ENCODE results near the gene MYH7. TPM values are rescaled to one million over a fixed set of nuclear protein-coding genes. Genes with fewer than 3 reads are reported as not detected.
"Not testable (repeated sequence)": the region's sequence is repeated elsewhere in the genome, so short reads cannot be mapped to it uniquely, and the experiment has no call there.

MYH7 gene
- total and polyA plus RNA-seq, 5 experiments from 2014 or later, result not detected

DNA sequence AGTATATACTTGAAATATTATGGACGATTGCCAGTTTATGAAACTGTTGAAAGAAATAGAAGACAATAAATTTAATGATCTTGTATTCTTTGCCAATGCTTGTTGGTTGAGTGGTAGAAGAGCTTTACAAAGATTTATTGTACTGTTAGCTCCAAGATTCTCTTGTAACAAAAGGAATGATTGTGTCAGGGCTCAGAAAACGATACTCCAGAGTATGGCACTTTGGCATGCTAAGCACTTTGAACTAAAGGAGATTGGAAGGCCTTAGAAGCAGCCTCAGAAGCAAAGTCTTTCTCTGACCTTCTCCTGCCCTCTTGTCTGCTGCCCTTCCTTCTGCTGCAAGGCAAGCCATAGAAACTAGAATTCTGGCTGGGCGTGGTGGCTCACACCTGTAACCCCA, 29.8 kb upstream of the MYH7 start:
- H3K4me1 Mint-ChIP-seq, result peaks cover 0 to 4% (median 0%) of the 10 kb centered on the region in 4 donors
- no peak for ATAC-seq
- no peaks in the 10 kb centered on the region for H3K36me3 Mint-ChIP-seq
- H3K9me3 Mint-ChIP-seq, result no peaks in the 10 kb centered on the region
- no peak for DNase-seq
- POLR2A ChIA-PET, result no interaction called here
- peak overlapping the region in 1 of 10 donors; percentile 7 for H3K27ac Mint-ChIP-seq
- H3K4me3 Mint-ChIP-seq, result no peak overlapping the region
- H3K27me3 Mint-ChIP-seq, result peaks cover 0 to 9% (median 0%) of the 10 kb centered on the region in 5 donors

GRCh38 chr14:23464700-23465099, 29.2 kb upstream of the MYH7 start:
- no peaks in the 10 kb centered on the region for H3K36me3 Mint-ChIP-seq
- no peak overlapping the region for H3K4me3 Mint-ChIP-seq
- H3K9me3 Mint-ChIP-seq, result no peaks in the 10 kb centered on the region
- ATAC-seq, result no peak
- POLR2A ChIA-PET, result no interaction called here
- no peak for DNase-seq
- H3K27ac Mint-ChIP-seq, result no peak overlapping the region
- peaks cover 0 to 2% (median 0%) of the 10 kb centered on the region in 4 donors for H3K4me1 Mint-ChIP-seq
- peaks cover 0 to 12% (median under 1%) of the 10 kb centered on the region in 5 donors for H3K27me3 Mint-ChIP-seq

DNA sequence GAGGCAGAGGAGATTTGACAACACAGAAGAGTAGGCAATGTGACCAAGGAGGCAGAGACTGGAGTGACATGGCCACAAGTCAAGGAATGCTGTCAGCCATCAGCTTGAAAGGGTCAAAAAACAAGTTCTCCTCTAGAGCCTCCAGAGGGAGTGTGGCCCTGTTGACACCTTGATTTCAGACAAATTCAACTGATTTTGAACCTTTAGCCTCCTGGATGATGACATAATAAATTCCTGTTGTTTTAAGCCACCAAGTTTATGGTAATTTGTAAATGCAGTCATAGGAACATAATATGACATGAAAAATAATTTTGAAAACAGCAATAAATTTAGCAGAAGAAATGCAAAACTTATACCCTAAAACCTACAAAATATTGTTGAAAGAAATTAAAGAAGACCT, 25.5 kb upstream of the MYH7 start:
- H3K27ac Mint-ChIP-seq, result no peak overlapping the region
- no peaks in the 10 kb centered on the region for H3K36me3 Mint-ChIP-seq
- ATAC-seq, result no peak
- H3K9me3 Mint-ChIP-seq, result no peaks in the 10 kb centered on the region
- H3K4me3 Mint-ChIP-seq, result no peak overlapping the region
- peaks cover 6 to 32% (median 18%) of the 10 kb centered on the region in 5 donors for H3K27me3 Mint-ChIP-seq
- POLR2A ChIA-PET, result no interaction called here
- DNase-seq, result no peak
- no peaks in the 10 kb centered on the region for H3K4me1 Mint-ChIP-seq

GRCh38 chr14:23457587-23458445, 22.4 kb upstream of the MYH7 start:
- H3K9me3 Mint-ChIP-seq, result peaks cover 0 to 2% (median 0%) of the 10 kb centered on the region in 9 donors
- no peak for DNase-seq
- H3K4me3 Mint-ChIP-seq, result no peak overlapping the region
- peaks cover 15 to 59% (median 31%) of the 10 kb centered on the region in 5 donors for H3K27me3 Mint-ChIP-seq
- ATAC-seq, result no peak
- peak overlapping the region in 1 of 10 donors; percentile 12 for H3K27ac Mint-ChIP-seq
- POLR2A ChIA-PET, result no interaction called here
- H3K4me1 Mint-ChIP-seq, result no peaks in the 10 kb centered on the region
- H3K36me3 Mint-ChIP-seq, result no peaks in the 10 kb centered on the region

GRCh38 chr14:23456883-23457586, 21.6 kb upstream of the MYH7 start:
- H3K27me3 Mint-ChIP-seq, result peaks cover 20 to 59% (median 36%) of the 10 kb centered on the region in 5 donors
- ATAC-seq, H3K36me3 Mint-ChIP-seq, H3K9me3 Mint-ChIP-seq, DNase-seq, H3K4me3 Mint-ChIP-seq, H3K4me1 Mint-ChIP-seq, H3K27ac Mint-ChIP-seq, POLR2A ChIA-PET: not testable (repeated sequence)

GRCh38 chr14:23454445-23454856, 19.0 kb upstream of the MYH7 start:
- POLR2A ChIA-PET, result interaction anchor here (1.0 kb wide), 1 partner anchor 432 kb away, joined by 3 read pairs; no protein-coding TSS in a partner anchor
- Mint-ChIP-seq H3K9me3 (peaks cover 0 to 2% (median 0%) of the 10 kb centered on the region in 9 donors), H3K36me3 (no peaks in the 10 kb centered on the region), H3K27me3 (peaks cover 23 to 64% (median 42%) of the 10 kb centered on the region in 5 donors), H3K4me3 (no peak overlapping the region), H3K27ac (no peak overlapping the region), H3K4me1 (no peaks in the 10 kb centered on the region)
- no peak for ATAC-seq
- no peak for DNase-seq

DNA sequence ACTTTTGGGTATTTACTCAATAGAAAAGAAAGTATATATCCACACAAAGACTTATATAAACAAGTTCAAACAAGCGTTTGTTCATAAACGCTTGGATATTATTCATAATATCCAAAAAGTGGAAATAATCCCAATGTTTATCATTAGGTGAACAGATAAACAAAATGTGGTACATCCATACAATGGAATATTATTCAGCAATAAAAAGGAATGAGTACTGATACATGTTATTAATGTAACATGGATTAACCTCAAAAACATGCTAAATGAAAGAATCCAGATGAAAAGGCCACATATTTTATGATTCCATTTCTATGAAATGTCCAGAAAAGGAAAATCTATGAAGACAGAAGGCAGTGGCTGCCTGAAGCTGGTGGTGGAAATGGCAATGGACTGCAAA, 16.8 kb upstream of the MYH7 start:
- Mint-ChIP-seq H3K4me1 (no peaks in the 10 kb centered on the region), H3K9me3 (peaks cover 0 to 2% (median 0%) of the 10 kb centered on the region in 9 donors), H3K4me3 (no peak overlapping the region), H3K27me3 (peaks cover 21 to 71% (median 35%) of the 10 kb centered on the region in 5 donors), H3K36me3 (no peaks in the 10 kb centered on the region), H3K27ac (no peak overlapping the region)
- ATAC-seq (no peak), DNase-seq (no peak)
- POLR2A ChIA-PET, result no interaction called here

- DNase-seq (no peak), ATAC-seq (no peak)
- POLR2A ChIA-PET, result no interaction called here
Measured at GRCh38 chr14:23450379-23450778, 14.9 kb upstream of the MYH7 start.

GRCh38 chr14:23449314-23449713, 13.9 kb upstream of the MYH7 start:
- peaks cover 15 to 43% (median 18%) of the 10 kb centered on the region in 5 donors for H3K27me3 Mint-ChIP-seq
- H3K27ac Mint-ChIP-seq, result no peak overlapping the region
- peaks cover 0 to 2% (median 0%) of the 10 kb centered on the region in 9 donors for H3K9me3 Mint-ChIP-seq
- no peaks in the 10 kb centered on the region for H3K36me3 Mint-ChIP-seq
- ATAC-seq (no peak), DNase-seq (no peak)
- POLR2A ChIA-PET, result no interaction called here
- H3K4me3 Mint-ChIP-seq, result no peak overlapping the region
- no peaks in the 10 kb centered on the region for H3K4me1 Mint-ChIP-seq

More at GRCh38 chr14:23450379-23450778, 14.9 kb upstream of the MYH7 start:
- peaks cover 19 to 54% (median 26%) of the 10 kb centered on the region in 5 donors for H3K27me3 Mint-ChIP-seq
- no peaks in the 10 kb centered on the region for H3K36me3 Mint-ChIP-seq
- H3K27ac Mint-ChIP-seq, result no peak overlapping the region
- peaks cover 0 to 2% (median 0%) of the 10 kb centered on the region in 9 donors for H3K9me3 Mint-ChIP-seq
- H3K4me3 Mint-ChIP-seq, result no peak overlapping the region
- H3K4me1 Mint-ChIP-seq, result no peaks in the 10 kb centered on the region

DNA sequence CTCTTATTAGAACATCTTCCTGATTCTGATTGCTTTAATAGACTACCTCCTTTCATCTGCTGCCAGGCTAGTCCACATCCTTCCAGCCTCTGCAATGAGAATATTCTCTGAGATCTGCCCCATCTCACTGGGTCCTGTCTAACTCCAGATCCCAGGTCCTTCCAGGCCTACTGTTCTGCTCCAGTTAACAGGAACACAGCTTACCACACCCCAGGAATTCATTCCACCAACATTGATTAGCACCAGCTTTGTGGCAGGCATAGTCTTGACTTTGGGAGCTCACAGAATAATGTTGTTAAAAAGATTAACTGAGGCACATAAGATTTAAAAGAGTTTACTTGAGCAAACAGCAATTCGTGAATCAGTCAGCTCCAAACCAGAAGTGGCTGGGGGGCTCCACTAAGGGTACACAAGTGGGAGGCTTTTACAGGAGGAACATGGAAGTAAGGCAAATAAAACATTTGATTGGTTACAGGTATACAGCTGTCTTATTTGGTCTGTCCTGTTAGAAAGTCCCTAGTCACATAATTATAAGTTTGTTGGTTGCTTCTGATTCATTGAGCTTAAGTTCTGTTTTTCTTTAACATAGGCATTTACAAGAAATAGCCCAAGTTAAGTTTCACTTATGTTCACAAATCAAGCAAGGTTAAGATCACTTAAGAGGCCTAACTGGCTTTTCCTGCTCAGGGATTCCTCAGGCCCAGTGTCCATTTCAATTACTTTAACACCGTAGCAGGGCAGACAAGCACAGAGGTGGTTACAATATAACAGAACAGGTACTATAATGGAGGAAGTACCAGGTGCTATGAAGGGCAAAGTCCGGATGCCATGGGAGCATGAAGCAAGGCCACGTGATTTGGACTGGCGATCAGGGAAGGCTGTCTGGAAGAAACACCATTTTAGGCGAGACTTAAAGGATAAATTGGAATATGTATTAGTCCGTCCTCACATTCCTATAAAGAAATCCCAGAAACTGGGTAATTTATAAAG, 12.2 kb upstream of the MYH7 start:
- DNase-seq (no peak), ATAC-seq (no peak)
- POLR2A ChIA-PET, result no interaction called here
- H3K27ac Mint-ChIP-seq, result no peak overlapping the region
- H3K4me1 Mint-ChIP-seq, result no peaks in the 10 kb centered on the region
- no peaks in the 10 kb centered on the region for H3K36me3 Mint-ChIP-seq
- no peaks in the 10 kb centered on the region for H3K9me3 Mint-ChIP-seq
- no peak overlapping the region for H3K4me3 Mint-ChIP-seq
- H3K27me3 Mint-ChIP-seq, result peaks cover 10 to 43% (median 18%) of the 10 kb centered on the region in 5 donors

GRCh38 chr14:23446291-23446851, 10.9 kb upstream of the MYH7 start:
- Mint-ChIP-seq H3K4me3 (no peak overlapping the region), H3K27ac (peak overlapping the region in 1 of 10 donors; percentile 39), H3K4me1 (no peaks in the 10 kb centered on the region), H3K36me3 (no peaks in the 10 kb centered on the region), H3K27me3 (peaks cover 4 to 52% (median 17%) of the 10 kb centered on the region in 5 donors), H3K9me3 (no peaks in the 10 kb centered on the region)
- no peak for ATAC-seq
- POLR2A ChIA-PET, result no interaction called here
- no peak for DNase-seq

- ATAC-seq (no peak), DNase-seq (no peak)
- H3K9me3 Mint-ChIP-seq, result no peaks in the 10 kb centered on the region
- H3K4me1 Mint-ChIP-seq, result no peaks in the 10 kb centered on the region
- POLR2A ChIA-PET, result no interaction called here
- no peak overlapping the region for H3K4me3 Mint-ChIP-seq
- H3K27me3 Mint-ChIP-seq, result peaks cover 6 to 49% (median 21%) of the 10 kb centered on the region in 5 donors
- no peaks in the 10 kb centered on the region for H3K36me3 Mint-ChIP-seq
- H3K27ac Mint-ChIP-seq, result no peak overlapping the region
Measured at GRCh38 chr14:23445773-23446172, 10.3 kb upstream of the MYH7 start.

Data from naive thymus-derived CD8-positive, alpha-beta T cell (primary cell).